ENCODE results near the gene CYP19A1. TPM values are rescaled to one million over a fixed set of nuclear protein-coding genes. Genes with fewer than 3 reads are reported as not detected.

CYP19A1 gene
- total RNA-seq, 1 donor from 2014 or later, result not detected

- Histone ChIP-seq H3K36me3 (ENCODE audit: control insufficient read depth, insufficient read depth, low read length) (no peaks in the 10 kb centered on the region), H3K27me3 (ENCODE audit: control insufficient read depth, insufficient read depth, low read length) (no peaks in the 10 kb centered on the region), H3K4me3 (ENCODE audit: low read depth, low read length) (no peak overlapping the region)
- TF ChIP-seq CTCF (IDR thresholded peaks at IDR 0.05; ENCODE audit: insufficient read depth, low read length, poor library complexity, severe bottlenecking), result no peak
- no peak for DNase-seq (ENCODE audit: low read depth)
Measured at GRCh38 chr15:51367322-51367976, 29.1 kb upstream of the CYP19A1 start.

- TF ChIP-seq CTCF (IDR thresholded peaks at IDR 0.05; ENCODE audit: insufficient read depth, low read length, poor library complexity, severe bottlenecking), result no peak
- Histone ChIP-seq H3K4me3 (ENCODE audit: low read depth, low read length) (no peak overlapping the region), H3K36me3 (ENCODE audit: control insufficient read depth, insufficient read depth, low read length) (no peaks in the 10 kb centered on the region), H3K27me3 (ENCODE audit: control insufficient read depth, insufficient read depth, low read length) (no peaks in the 10 kb centered on the region)
- DNase-seq (ENCODE audit: low read depth), result no peak
Measured at GRCh38 chr15:51366920-51367319, 28.5 kb upstream of the CYP19A1 start.

GRCh38 chr15:51366071-51366470, 27.7 kb upstream of the CYP19A1 start:
- H3K27me3 ChIP-seq (ENCODE audit: control insufficient read depth, insufficient read depth, low read length), result no peaks in the 10 kb centered on the region
- DNase-seq (ENCODE audit: low read depth), result no peak
- no peaks in the 10 kb centered on the region for H3K36me3 ChIP-seq (ENCODE audit: control insufficient read depth, insufficient read depth, low read length)
- no peak overlapping the region for H3K4me3 ChIP-seq (ENCODE audit: low read depth, low read length)
- no peak for TF ChIP-seq CTCF (IDR thresholded peaks at IDR 0.05; ENCODE audit: insufficient read depth, low read length, poor library complexity, severe bottlenecking)

GRCh38 chr15:51365417-51365816, 27.0 kb upstream of the CYP19A1 start:
- no peak for TF ChIP-seq CTCF (IDR thresholded peaks at IDR 0.05; ENCODE audit: insufficient read depth, low read length, poor library complexity, severe bottlenecking)
- Histone ChIP-seq H3K27me3 (ENCODE audit: control insufficient read depth, insufficient read depth, low read length) (no peaks in the 10 kb centered on the region), H3K4me3 (ENCODE audit: low read depth, low read length) (no peak overlapping the region), H3K36me3 (ENCODE audit: control insufficient read depth, insufficient read depth, low read length) (no peaks in the 10 kb centered on the region)
- no peak for DNase-seq (ENCODE audit: low read depth)

GRCh38 chr15:51363383-51363782, 25.0 kb upstream of the CYP19A1 start:
- DNase-seq (ENCODE audit: low read depth), result no peak
- no peak for TF ChIP-seq CTCF (IDR thresholded peaks at IDR 0.05; ENCODE audit: insufficient read depth, low read length, poor library complexity, severe bottlenecking)
- no peaks in the 10 kb centered on the region for H3K27me3 ChIP-seq (ENCODE audit: control insufficient read depth, insufficient read depth, low read length)
- H3K4me3 ChIP-seq (ENCODE audit: low read depth, low read length), result no peak overlapping the region
- H3K36me3 ChIP-seq (ENCODE audit: control insufficient read depth, insufficient read depth, low read length), result no peaks in the 10 kb centered on the region

DNA sequence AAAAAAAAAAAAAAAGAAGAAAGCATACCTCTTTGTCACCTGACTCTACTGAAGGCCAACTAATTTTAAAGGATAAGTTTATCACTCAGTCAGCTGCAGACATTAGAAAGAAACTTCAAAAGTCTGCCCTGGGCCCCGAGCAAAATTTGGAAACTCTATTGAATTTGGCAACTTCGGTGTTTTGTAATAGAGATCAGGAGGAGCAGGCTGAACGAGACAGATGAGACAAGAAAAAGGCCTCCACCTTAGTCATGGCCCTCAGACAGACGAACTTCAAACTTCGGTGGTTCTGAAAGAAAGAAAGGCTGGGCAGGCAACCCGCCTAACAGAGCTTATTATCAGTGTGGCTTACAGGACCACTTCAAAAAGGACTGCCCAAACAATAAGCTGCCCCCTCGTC, 21.6 kb upstream of the CYP19A1 start:
- H3K27me3 ChIP-seq (ENCODE audit: control insufficient read depth, insufficient read depth, low read length), result no peaks in the 10 kb centered on the region
- no peak for TF ChIP-seq CTCF (IDR thresholded peaks at IDR 0.05; ENCODE audit: insufficient read depth, low read length, poor library complexity, severe bottlenecking)
- no peak for DNase-seq (ENCODE audit: low read depth)
- H3K36me3 ChIP-seq (ENCODE audit: control insufficient read depth, insufficient read depth, low read length), result no peaks in the 10 kb centered on the region
- no peak overlapping the region for H3K4me3 ChIP-seq (ENCODE audit: low read depth, low read length)
